Left renal cortex interstitium (tissue), 4 donors: ENCODE measurements around the gene TNNT2. TPM values are rescaled to one million over a fixed set of nuclear protein-coding genes. Genes with fewer than 3 reads are reported as not detected.

ENCODE experiments used
- DNase-seq, 4 donors: peaks; one replicate each; pipeline ENCODE4 v3.0.0-alpha.2; 2013; ENCODE audit warnings: low read depth in 4 of 4, low spot score in 2 of 4, missing footprints in 1 of 4
- polyA plus RNA-seq, 4 donors: library from polyadenylated mRNA; unstranded; fragments of 120-200 nt; gene quantifications; one replicate each; pipeline ENCODE4 v1.2.1, GENCODE V29; 2013; ENCODE audit not compliant: insufficient read length in 4 of 4

The TNNT2 gene
- polyA plus RNA-seq, 4 donors = 49.6 to 73.0 (median 67.0) TPM

DNA sequence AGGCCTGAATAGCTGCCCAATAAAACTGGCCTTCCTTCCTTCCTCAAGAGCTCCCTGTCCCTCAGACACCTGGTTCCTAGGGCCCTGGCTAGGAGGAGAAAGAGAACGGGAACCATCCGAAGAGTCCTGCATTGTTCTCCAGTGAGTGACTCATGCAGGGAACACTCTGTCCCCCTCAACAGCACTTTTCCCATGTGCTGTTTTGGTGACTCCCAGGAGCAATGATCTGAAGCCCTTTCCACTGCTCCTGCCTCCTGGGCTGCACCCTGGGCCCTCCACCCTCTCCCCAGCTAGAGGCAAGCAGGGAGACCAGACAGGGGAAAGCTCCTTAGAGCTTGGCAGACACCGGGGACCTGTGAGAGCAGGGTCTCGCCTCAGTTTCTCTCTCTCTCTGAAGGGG lies 18.9 kb downstream of the TNNT2 start:
- DNase-seq = no peak

DNA sequence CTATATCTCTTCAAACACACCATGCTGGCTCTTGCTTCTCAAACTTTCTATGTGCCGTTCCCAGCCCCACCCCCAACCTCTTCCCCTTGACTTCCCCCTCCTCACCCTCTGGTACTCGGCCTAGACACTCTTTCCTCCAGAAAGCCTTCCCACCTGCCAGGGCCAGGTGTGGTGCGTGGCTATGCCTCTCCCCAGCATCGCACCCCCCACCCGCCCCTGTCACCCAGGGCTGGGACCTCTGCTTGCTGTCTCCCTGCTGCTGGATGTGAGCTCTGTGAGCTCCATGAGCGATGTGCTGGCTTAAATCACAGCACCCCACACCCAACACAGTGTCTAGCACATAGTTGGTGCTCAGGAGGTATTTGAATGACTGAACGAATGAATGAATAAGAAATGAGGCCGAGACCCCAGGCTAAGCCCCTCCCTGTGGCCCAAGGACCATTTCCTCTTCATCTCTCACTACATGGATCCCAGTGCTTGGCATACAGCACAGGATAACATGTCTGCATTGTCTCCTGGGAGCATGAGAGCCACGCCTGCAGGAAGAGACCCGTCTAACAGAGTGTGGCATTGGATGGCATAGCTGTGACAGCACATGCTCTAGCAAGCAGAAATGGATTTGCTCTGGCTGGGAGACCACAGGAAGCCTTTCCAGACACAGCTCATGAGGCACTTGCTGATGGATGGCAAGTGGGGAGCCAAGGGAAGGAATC lies 19.7 kb downstream of the TNNT2 start:
- no peak for DNase-seq

DNA sequence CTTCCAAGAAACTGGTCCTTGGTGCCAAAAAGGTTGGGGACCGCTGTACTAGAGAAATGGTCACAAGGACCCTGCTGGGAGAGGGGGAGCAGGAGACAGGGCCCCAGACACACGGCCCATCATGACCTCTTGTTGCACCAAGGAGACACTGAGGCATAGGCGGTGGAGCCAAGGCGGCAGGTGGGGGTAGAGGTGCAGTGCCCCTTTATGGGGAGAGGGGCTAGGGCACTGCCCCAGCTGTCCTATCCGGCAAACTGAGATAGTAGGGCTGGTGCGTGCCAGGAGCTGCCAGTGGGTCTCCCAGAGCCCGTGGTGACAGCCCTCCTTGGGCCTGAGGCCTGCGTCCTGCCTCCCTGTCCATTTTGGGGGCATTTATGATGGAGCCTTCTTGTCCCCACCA lies 20.3 kb downstream of the TNNT2 start:
- no peak for DNase-seq

DNA sequence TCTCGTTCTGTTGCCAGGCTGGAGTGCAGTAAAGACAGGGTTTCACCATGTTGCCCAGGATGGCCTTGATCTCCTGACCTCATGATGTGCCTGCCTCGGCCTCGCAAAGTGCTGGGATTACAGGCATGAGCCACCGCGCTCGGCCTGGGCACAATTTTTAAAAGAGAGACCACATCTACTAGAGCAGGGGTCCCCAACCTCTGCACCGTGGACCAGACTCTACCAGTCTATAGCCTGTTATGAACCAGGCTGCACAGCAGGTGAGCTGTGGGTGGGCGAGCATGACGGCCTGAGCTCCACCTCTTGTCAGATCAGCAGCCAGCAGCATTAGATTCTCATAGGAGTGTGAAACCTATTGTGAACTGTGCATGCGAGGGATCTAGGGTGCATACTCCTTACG lies 20.8 kb downstream of the TNNT2 start:
- DNase-seq = no peak

DNA sequence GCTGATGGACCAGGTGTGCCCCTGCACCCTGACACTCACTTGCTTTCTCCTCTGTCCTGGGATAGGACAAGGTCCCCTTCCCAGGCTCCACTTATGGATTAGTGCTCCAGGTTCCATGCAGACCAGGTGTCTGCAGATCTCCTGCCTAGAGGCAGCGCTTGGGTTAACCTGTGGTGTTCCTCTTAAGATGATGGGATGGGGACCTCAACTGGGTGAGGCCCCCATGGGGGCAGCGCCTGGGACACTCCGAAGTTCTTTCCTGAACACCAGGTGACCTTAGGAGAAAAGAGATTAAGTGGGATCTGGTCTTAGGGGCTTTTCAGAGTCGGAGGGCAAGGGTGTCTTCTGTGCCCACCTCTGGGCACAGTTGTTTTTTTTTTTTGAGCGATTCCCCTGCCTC lies 21.2 kb downstream of the TNNT2 start:
- DNase-seq = no peak

DNA sequence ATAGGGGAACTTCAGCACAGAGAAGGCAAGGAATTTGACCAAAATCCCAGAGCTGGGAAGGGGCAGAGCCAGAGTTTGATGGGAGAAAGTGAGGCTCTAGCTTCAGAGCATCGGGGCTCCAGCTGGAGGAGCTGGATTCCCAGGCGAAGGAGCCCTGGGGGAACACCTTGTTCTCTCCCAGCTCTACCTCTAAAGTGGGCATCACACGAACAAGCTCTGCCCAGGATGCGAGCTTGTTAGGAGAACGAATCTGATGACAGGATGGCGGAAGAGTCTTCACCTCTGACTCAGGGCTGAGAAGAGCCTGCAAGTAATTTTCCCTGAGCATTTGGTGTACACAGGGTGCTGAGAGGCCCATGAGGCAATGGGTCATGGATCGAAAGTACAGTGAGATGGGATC lies 22.0 kb downstream of the TNNT2 start:
- no peak for DNase-seq

DNA sequence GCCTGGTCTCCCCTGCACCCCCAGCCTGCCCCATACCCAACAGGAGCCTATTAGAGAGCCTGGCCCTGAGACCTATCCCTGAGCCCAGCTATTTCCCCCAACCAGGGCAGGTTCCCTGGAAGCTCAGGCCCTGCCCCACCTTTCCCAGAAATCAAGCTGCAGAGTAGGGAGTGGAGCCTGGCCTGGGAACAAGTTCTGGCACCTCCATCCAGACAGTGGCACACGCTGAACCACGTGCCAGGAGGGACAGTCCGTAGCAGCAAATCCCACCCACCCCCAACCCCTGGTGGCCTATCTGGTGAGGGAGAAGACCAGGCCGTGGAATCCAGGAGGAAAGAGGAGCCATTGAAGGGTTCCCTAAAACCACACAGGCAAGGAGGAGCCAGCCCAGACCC lies 22.6 kb downstream of the TNNT2 start:
- no peak for DNase-seq

DNA sequence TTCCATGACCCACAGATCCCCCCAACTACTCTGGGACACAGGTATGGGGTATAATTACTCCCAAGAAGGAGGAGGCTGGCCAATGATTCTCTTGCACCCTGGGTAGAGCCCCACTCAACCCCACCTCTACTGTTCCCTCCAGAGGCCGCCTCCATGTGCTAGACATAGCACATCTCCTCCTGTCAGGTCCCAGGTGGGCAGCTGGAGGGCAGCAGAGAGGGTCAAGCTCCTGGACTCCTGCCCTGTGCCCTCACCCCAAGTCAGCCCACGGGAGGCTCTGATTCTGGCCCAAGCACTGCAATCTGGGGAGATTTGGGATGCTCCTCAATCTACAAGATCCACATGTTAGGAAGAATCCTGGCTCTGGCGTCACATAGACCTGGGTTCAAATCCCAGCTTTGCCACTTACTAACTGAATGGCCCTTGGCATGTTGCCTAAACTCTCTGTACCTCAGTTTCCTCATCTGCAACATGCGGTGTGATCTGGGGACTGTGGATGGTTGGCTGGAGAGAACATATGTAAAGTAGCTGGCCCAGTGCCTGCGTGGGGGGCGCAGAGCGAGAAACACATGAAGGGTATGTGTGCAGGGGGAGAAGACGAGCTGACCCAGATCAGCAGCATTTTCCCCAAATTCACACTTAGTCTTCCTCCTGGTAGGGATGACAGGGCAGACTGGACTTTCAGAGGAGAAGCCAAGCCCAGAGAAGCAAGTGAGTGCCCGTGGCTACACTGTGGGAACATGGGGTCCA lies 23.2 kb downstream of the TNNT2 start:
- DNase-seq = no peak

DNA sequence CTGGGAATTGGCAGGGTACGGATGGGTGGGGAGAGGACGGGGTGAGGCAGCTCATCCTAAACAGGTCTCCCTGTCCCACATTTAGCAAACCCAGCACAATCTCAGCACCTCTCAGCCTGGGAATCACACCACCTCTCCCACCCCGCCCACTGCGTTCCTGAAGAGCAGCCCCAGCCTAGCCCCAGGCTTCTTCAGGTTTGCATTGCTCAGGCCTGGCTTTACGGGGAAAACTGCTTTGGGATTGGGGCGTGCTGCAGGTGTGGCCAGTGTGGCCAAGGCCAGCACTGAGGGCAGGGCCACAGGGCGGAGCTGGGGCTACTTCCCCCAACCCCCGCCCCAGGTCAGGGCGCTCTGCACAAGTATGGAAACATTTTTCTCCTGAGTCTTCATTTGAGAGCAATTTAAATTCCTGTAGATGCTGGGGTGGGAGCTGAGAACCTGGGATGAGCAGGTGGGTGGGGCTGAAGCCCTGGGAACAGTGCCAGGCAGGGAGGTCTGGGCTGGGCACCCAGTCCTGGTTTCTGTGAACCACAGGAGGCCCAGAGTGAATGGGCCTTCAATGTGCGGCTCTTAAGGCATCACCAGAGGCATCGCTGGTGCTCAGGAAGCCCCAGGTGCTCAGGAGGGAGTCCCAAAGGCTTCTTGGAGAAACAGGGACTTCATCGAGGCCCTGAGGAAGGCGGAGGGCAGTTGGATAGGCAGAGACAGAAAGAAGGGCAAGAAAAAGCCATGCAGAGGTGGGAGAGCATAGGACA lies 24.1 kb downstream of the TNNT2 start:
- DNase-seq = no peak

DNA sequence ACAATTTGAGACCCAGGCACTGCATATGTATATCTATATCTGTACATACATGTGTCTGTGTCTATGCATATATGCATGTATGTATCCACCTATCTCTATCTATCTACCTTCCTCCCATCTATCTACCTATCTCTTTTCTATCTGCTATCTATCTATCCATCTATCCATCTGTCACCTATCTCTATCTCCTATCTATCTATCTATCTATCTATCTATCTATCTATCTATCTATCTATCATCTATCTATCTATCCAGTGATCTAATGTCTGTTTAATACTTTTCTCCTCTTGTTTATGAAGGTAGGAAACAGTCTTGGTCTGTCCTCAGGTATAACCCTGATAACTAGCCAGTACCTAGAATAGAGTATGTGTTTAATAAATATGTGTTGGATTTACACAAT lies 25.9 kb downstream of the TNNT2 start:
- DNase-seq = no peak

DNA sequence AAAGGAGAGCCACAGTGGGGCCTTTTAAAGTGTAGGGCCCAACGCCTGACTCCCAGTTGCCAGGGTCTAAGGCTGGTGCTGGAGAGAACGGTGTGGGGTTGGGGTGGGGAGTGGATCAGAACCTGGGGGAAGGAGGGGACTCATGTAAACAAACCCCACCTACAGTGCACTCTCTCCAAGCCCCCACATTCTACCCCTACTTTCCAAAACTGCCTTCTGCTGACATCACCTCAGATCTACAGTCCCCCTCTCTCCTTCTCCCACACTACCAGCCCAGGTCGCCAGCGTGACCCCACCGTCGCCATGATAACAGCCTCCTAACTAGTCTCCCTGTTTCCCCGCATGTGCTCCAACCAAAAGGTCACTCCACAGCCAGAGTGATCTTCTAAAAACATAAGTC lies 26.6 kb downstream of the TNNT2 start:
- DNase-seq = no peak

DNA sequence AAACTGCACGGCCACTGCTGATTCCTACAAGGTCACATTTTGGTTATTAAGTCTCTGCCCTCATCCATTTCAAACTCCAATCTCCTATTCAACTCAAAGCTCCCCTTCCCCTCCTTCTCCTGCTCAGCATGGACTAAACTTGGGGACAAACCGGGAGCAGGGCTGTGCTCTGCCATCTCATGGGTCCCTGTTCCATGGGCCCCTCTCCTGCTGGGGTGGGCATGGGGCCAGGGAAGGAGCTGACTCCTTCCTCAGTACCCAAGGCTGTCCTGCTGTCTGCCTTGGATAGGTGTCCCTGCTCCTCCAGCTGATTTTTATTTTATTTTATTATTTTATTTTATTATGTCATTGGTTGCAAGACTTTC lies 27.1 kb downstream of the TNNT2 start:
- DNase-seq = no peak

DNA sequence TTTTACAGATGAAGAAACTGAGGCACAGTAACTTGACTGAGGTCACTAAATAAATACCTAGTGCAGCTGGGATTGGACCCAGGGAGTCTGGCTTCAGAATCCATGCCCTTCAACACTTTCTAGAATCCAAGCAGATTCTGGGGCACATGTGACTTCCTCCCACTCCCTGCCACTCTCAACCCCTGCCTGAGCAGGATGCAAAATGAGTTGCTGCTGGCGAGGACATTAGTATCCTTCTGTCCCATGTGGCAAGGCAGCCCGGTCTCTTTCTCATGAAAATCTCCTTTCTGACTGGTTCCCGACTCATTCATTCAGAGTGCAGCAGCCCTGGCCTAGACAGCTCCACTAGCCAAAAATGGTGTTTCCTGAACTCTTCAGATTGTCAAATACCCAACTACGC lies 28.4 kb downstream of the TNNT2 start:
- DNase-seq = no peak

DNA sequence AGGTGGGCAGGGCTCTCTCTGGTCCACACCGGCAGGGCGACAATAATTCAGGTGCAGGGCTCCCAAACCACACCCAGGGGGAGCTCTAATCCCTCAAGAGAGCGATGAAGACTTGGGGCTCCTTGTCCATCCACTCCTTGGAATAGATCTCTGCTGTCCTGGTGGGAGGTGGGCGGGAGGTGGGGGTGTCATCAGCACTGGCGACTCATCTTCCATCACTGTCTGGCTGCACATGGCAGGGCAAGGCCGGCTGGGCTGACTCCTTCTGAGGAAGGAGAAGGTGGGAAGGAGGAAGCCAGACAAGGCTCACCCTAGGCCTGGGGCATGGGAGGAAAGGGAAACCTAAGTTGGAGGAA lies 29.3 kb downstream of the TNNT2 start:
- no peak for DNase-seq

DNA sequence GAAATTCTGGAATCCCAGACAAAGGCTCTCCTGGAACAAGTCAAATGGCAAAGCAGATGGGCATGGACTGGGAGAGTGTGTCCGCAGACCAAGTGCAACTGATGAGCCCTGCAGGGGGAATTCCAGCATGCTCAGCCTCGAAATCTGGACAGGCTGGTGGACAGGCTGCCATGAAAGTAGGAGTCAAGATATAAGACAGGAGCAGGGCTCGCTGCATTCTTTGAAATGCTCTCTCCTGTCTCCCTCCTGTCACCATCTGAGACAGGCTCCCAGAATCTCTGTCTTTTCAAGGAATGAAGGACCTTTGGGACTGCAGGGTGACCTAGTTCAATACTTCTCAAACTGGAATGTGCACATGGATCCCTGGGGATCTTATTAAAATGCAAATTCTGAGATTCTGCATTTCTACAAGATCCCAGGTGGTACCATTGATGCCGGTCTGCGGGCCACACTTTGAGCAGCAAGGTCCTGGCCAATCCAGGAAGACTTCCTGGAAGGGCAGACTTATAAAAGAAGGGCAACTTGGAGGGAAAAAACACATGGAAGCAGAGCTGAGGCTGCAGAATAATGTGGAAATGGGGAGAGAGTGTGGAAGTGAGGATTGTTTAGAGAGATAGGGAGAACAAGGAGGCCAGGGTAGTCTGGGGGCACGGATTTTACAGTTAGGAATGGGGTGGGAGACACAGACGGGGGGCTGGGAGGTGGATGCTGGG lies 29.8 kb downstream of the TNNT2 start:
- DNase-seq = no peak

DNA sequence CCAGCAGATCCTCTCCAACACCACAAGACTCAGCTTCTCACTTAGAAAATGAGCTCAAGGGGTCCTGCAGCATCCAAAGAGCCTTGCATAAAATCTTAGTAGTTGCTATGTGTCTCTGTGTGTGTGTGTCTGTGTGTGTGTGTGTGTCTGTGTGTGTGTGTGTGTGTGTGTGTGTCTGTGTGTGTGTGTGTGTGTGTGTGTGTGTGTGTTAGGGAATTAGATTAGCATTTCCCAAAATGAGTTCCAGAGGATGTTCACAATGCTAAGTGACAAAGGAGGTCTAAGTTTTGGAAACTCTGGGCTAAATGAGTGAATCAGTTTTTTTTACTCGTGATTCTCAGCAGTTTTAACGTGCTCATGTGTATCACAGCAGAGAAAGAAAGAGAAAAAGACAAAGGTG lies 30.5 kb downstream of the TNNT2 start:
- no peak for DNase-seq

DNA sequence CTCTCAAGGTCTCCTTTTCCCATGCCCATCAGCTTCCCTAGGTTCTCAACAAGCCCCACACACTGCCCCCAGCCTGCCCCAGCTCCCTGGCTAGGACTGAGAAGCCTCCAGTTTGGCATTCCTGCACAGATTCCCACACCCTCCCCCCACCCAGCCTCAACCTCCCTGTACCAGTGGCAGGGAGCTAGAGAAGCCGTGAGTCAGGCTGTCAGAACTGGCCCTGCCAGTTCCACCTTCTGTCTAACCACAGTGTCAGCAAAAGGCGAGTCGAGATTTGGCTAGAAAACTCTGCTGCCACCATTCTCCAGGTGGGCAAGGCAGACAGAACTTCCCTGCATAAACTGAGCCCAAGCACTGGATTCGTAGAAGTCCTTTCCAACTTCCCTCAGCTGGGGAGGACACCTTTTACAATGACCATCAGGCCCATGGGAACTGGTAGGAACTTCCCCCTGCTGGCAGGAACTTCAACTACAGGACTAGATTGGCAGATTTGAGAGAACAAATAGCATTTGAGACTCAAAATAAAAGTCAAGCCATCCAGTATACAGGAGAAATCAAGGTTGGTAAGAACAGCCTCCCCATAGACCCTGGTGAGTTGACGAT lies 31.0 kb downstream of the TNNT2 start:
- DNase-seq = peak in 1 of 4 donors; percentile 53

DNA sequence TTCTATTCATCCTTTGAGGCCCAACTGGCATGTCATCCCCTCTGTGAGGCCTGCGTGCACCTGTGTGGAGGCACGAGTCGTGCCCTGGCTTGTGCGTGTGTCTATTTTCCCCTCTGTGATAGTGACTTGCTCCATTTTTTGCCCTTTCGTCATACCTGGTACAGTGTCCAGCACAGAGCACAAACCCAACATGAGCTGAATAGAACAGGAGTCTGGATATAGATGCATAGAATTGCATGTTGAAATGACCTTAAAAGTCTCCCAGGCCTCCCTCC lies 32.5 kb downstream of the TNNT2 start:
- no peak for DNase-seq

DNA sequence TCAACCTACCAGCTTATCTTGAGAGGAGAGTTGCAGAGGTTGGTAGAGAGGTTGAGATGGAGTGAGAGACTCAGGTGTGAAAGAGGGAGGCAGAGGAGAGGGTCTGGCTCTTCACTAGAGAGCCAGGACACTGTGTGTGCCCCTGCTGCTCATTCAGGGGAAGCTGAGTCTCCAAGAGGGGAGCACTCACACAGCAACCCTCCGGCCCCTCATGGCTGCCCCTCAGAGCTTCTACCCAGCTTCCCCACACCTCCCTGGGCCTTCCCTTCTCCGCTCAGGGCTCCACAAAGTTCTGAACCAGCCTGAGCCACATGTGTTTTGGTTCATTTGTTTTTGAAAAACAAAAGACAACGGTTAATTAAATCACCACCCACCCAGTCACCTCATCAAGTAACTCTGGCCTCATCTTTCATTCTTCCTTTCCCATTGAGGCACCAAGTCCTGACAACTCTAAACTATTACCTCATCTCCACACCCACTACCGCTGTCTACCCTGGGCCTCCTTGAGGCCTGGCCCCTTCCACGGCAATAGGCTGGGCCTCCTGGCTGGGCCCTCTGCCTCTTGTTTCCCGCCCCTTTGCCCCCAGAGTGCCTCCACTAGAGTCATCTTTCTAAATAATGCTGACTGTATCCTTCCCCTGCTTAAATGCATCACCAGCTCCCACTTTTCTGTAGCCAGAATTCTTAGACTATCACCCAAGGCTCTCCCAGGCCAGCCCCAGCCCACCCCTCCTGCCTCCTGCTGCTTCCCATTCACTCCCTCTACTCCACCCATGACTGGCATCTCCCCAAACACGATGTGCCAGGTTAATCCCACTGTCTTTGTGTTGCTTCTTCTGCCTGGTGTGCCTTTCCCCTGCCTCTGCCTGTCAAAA lies 33.0 kb downstream of the TNNT2 start:
- DNase-seq = no peak

DNA sequence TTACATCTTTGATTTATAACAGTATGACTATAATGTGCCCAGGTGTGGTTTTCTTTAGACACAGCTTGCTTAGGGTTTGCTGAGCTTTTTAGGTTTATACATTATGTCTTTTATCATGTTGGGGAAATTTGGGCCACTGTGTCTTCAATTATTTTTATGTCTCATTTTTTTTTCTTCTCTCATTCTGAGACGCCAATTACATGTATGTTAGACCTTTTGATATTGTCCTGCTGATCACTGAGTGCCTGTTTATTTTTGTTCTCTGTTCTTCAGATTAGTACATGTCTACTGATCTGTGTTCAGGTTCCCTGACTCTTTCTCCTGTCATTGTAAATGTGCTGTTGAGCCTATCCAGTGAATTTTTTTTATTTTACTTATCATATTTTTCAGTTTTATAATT lies 36.1 kb downstream of the TNNT2 start:
- no peak for DNase-seq
